ENCODE data around the gene CYBRD1. TPM values are rescaled to one million over a fixed set of nuclear protein-coding genes. Genes with fewer than 3 reads are reported as not detected.
"Not testable (repeated sequence)": the region's sequence is repeated elsewhere in the genome, so short reads cannot be mapped to it uniquely, and the experiment has no call there.

Gene CYBRD1
- total RNA-seq, 1 donor from 2014 or later = 226 TPM

DNA sequence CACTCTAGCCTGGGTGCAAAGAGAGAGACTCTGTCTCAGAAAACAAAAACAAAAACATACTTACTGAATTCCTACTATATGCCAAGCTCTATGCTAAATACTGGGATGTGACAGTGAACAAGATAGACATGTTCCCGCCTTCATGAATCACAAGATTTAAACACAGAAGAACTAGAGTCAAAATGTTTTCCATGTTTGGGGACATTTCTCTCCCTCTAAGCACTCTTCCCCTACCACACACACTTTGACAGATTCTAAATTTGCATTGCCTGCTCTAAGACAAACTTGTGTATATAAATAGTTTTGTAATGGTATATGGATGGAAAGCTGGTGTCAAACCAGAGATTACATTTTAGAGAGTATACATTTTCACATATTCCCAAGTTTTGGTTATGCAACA lies 11.1 kb downstream of the CYBRD1 start:
- intact Hi-C loops (cut with DNase I) = no loop called here
- Histone ChIP-seq H3K36me3 (no peaks in the 10 kb centered on the region), H3K27ac (no peak overlapping the region), H3K4me1 (peaks cover 61% of the 10 kb centered on the region), H3K4me3 (no peak overlapping the region), H3K27me3 (no peaks in the 10 kb centered on the region), H3K9me3 (no peaks in the 10 kb centered on the region)
- no peak for TF ChIP-seq POLR2A (IDR thresholded peaks at IDR 0.05)
- TF ChIP-seq, protein P1, sequence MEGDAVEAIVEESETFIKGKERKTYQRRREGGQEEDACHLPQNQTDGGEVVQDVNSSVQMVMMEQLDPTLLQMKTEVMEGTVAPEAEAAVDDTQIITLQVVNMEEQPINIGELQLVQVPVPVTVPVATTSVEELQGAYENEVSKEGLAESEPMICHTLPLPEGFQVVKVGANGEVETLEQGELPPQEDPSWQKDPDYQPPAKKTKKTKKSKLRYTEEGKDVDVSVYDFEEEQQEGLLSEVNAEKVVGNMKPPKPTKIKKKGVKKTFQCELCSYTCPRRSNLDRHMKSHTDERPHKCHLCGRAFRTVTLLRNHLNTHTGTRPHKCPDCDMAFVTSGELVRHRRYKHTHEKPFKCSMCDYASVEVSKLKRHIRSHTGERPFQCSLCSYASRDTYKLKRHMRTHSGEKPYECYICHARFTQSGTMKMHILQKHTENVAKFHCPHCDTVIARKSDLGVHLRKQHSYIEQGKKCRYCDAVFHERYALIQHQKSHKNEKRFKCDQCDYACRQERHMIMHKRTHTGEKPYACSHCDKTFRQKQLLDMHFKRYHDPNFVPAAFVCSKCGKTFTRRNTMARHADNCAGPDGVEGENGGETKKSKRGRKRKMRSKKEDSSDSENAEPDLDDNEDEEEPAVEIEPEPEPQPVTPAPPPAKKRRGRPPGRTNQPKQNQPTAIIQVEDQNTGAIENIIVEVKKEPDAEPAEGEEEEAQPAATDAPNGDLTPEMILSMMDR (IDR thresholded peaks at IDR 0.05) = no peak
- TF ChIP-seq POLR2AphosphoS5 (IDR thresholded peaks at IDR 0.05; ENCODE audit: insufficient read depth in 1 of 2, low read depth in 1 of 2) = no peak
- DNase-seq (ENCODE audit: extremely low spot score in 2 of 2) = no peak

DNA sequence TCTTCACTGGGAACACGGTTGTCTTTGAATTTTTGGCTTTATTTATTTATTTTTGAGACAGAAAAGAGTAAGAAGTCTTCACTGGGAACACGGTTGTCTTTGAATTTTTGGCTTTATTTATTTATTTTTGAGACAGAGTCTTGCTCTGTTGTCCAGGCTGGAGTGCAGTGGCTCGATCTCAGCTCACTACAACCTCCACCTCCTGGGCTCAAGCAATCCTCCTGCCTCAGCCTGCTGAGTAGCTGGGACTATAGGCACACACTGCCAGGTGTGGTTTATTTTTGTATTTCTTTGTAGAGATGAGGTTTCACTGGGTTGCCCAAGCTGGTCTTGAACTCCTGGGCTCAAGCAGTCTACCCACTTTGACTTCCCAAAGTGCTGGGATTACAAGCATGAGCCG lies 13.3 kb downstream of the CYBRD1 start:
- H3K36me3 ChIP-seq; intact Hi-C loops (cut with DNase I); H3K9me3 ChIP-seq; H3K27me3 ChIP-seq; H3K27ac ChIP-seq; DNase-seq (ENCODE audit: extremely low spot score in 2 of 2); H3K4me3 ChIP-seq: not testable (repeated sequence)
- peaks cover 39% of the 10 kb centered on the region for H3K4me1 ChIP-seq

DNA sequence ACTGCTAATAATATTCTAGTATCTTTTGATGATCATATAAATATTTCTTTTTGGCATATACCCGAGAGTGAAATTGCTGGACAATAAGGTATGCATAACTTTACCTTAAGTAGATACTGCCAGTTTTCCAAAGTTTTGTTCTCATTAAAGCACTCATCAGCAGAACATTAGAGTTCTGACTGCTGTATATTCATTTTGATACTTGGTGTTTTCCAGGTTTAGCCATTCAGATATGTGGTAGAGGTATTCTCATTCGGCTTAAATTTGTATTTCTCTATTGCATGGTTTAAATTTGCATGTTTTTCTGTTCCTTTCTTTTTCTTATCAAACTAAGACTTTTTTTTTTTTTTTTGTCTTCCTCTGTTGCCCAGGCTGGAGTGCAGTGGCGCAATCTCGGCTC lies 18.2 kb downstream of the CYBRD1 start:
- Histone ChIP-seq H3K4me3 (no peak overlapping the region), H3K9me3 (no peaks in the 10 kb centered on the region), H3K27me3 (no peaks in the 10 kb centered on the region), H3K4me1 (peaks cover 10% of the 10 kb centered on the region), H3K36me3 (peaks cover 3 to 13% of the 10 kb centered on the region in 2 donors), H3K27ac (no peak overlapping the region)
- DNase-seq (ENCODE audit: extremely low spot score in 2 of 2) = no peak
- no peak for TF ChIP-seq POLR2A (IDR thresholded peaks at IDR 0.05)
- no peak for TF ChIP-seq POLR2AphosphoS5 (IDR thresholded peaks at IDR 0.05; ENCODE audit: insufficient read depth in 1 of 2, low read depth in 1 of 2)
- TF ChIP-seq, protein P1 (IDR thresholded peaks at IDR 0.05) = no peak
- intact Hi-C loops (cut with DNase I) = no loop called here

DNA sequence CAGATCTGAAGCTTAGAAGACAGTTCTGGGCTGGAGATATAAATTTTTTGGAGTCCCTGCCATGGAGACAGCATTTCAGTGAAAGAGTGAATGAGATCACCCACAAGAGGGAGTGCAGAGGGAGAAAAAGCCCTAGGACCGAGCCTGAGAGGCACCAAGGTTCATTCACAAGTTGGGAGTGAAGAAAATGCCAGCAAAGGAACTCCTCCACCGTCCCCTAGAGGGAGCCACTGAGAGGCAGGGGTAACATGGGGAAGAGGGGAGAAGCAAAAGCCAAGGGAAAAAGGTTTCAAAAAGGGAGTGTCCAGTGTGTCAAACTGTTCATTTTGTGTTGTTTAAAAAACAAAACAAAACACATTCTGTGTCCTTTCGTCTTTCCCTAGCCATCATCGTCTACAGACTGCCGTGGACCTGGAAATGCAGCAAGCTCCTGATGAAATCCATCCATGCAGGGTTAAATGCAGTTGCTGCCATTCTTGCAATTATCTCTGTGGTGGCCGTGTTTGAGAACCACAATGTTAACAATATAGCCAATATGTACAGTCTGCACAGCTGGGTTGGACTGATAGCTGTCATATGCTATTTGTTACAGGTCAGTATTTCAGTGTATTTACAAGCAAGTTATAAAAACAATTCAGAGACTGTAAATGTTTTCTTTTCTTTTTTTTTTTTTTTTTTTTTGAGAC lies 19.1 kb downstream of the CYBRD1 start:
- Histone ChIP-seq H3K9me3 (no peaks in the 10 kb centered on the region), H3K36me3 (peaks cover 3 to 13% of the 10 kb centered on the region in 2 donors), H3K4me3 (no peak overlapping the region), H3K4me1 (peaks cover 3% of the 10 kb centered on the region), H3K27me3 (no peaks in the 10 kb centered on the region), H3K27ac (no peak overlapping the region)
- DNase-seq (ENCODE audit: extremely low spot score in 2 of 2) = no peak
- intact Hi-C loops (cut with DNase I) = no loop called here
- TF ChIP-seq, protein P1 (IDR thresholded peaks at IDR 0.05) = no peak
- TF ChIP-seq POLR2AphosphoS5 (IDR thresholded peaks at IDR 0.05; ENCODE audit: insufficient read depth in 1 of 2, low read depth in 1 of 2) = no peak
- no peak for TF ChIP-seq POLR2A (IDR thresholded peaks at IDR 0.05)

DNA sequence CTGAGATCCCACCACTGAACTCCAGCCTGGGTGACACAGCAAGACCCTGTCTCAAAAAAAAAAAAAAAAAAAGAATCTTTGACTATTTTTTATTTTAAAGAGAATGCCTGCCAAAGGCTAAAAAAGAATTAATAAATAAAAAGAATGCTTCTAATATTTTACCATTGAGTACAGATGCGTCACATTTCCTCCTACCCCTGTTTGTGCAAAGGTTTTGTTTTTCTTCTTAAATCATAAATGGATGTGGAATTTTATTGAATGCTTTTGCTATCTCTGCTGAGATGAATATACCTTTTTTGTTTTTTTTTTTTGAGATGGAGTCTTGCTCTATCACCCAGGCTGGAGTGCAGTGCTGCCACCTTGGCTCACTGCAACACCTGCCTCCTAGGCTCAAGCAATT lies 22.8 kb downstream of the CYBRD1 start:
- H3K9me3 ChIP-seq = no peaks in the 10 kb centered on the region
- no peaks in the 10 kb centered on the region for H3K4me1 ChIP-seq
- intact Hi-C loops (cut with DNase I) = no loop called here
- peaks cover 3 to 13% of the 10 kb centered on the region in 2 donors for H3K36me3 ChIP-seq
- no peaks in the 10 kb centered on the region for H3K27me3 ChIP-seq
- no peak for DNase-seq (ENCODE audit: extremely low spot score in 2 of 2)
- no peak overlapping the region for H3K27ac ChIP-seq
- no peak overlapping the region for H3K4me3 ChIP-seq
- no peak for TF ChIP-seq POLR2A (IDR thresholded peaks at IDR 0.05)
- TF ChIP-seq, protein P1 (IDR thresholded peaks at IDR 0.05) = no peak
- no peak for TF ChIP-seq POLR2AphosphoS5 (IDR thresholded peaks at IDR 0.05; ENCODE audit: insufficient read depth in 1 of 2, low read depth in 1 of 2)
